Adrenal gland (tissue), 5 donors: Measurements from ENCODE around the gene DRC3.

ENCODE experiments used
- CTCF ChIP-seq, 6 experiments: fragments of 450-650 bp in 4 of 6; fragments of 200-600 bp in 2 of 6; sonication (generic) in 1 of 6; IDR thresholded peaks; 1 replicate in 5 of 6; 2 replicates in 1 of 6; pipeline versions ENCODE4 v1.5.1 to v1.8.0; 2016 to 2021; ENCODE audit warnings: antibody characterized with exemption in 6 of 6, mild to moderate bottlenecking in 2 of 6, moderate library complexity in 1 of 6
- POLR2A ChIP-seq, 2 donors: fragments of 450-650 bp; IDR thresholded peaks; one replicate each; pipeline ENCODE4 v1.6.1; 2017; ENCODE audit warnings: antibody characterized with exemption in 2 of 2, mild to moderate bottlenecking in 2 of 2, moderate library complexity in 1 of 2
- donor health status: DM: no; HTN: no; CAD: no.

DNA sequence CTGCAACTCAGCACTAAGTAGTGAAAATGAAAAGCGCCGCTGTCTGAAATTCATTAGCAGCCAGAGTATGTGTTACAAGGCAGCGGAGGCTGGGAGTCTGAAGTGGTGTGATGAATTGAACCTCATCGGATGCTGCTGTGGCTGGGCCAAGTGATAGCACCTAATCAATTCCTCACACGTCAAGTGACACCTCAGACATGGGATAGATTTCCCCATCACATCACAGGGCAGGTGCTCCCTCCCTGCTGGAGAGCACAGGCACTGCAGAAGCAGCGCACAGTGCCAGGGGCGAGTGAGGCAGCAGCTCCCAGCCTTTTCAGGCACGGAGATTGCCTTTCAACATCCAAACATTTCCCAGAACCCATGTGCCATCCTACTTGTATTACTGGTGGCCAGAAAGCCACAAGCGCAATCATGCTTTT, 32.2 kb downstream of the DRC3 start:
- peak in 1 of 6 experiments; percentile 5 for TF ChIP-seq CTCF (IDR thresholded peaks at IDR 0.05)
- no peak for TF ChIP-seq POLR2A (IDR thresholded peaks at IDR 0.05)
